ENCODE results near the gene APP.
"Not testable (repeated sequence)": the region's sequence is repeated elsewhere in the genome, so short reads cannot be mapped to it uniquely, and the experiment has no call there.

APP gene

DNA sequence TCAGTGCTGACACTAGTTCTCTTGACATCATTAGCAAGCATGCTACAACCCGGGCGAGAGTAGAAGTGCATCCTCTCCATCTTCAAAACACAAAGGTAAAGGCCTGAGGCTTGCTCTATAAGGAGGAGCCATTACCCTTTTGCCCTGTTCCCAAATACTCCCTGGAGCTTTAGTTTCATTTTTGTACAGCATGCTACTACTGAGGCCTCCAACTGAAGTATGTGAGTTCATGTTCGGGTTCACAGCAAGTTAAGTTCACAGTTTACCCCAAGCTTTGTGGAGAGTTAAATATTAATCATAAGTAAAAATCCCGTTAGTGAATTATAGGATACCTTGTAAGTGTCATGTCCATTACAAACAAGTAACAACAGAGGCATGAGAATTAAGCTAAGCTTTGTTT is 156.6 kb downstream of the APP start:
- DNase-seq = no peak

DNA sequence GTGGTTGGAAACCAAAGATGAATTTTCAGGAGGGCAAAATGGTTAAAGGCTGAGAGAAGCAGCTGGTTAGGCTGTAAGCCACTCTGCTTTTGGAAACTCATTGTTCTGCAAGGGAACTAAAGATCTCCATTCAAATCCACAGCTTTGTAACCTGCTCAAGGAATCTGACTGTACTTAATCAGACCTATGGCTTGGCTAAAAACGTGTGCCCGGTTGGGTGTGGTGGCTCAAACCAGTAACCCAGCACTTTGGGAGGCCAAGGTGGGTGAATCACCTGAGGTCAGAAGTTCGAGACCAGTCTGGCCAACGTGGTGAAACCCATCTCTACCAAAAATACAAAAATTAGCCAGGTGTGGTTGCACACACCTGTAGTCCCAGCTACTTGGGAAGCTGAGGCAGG is 158.1 kb downstream of the APP start:
- not testable (repeated sequence) for DNase-seq

DNA sequence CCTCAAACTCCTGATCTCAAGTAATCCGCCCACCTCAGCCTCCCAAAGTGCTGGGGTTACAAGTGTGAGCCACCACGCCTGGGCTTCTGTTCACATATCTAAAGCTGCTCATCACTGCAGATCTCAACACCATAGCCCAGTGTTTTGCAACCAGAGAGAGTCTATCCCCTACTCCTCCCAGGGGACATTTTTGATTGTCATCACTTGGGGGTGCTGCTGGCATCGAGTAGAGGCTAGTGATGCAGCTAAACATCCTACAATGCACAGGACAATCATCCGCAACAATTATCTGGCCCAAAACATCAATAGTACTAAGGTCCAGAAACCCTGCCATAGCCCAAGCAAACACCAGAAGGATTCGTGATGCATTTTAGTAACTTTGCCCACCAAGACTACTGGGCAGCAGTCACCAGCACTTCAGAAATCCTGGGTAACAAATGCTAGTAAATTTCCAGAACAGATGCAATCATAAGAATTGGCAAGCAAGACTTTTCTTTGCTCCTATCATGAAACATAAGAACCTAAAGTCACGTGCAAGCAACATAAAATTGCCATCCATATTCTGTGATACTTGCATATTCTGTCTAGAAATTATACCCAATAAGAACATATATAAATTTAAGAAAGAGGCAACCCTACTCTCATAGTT is 159.2 kb downstream of the APP start:
- no peak for DNase-seq

DNA sequence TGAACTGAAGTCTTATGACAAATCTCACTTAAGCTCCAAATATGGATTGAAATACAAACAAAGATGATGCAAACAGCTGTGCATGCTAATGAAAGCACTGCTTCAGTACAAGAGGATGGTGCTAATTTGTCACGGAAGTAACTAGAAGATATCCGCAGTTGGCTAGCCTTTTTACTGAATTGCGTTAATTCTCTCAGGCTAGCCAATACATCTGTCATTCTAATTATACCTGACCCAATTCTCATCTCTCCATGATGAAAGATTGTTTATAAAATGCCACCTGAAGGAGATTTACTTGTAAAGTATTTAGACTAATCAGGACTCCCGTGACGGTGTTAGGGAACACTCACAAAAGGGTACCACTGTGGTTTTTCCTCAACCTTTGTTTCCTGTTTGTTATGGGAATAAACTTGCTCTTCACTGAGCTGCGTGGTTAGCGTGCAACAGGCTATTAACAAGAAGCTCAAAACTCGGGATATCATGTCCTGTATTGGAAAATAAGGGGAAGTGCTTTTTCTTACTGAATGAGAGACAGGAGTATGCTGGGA is 162.5 kb downstream of the APP start:
- DNase-seq = no peak

DNA sequence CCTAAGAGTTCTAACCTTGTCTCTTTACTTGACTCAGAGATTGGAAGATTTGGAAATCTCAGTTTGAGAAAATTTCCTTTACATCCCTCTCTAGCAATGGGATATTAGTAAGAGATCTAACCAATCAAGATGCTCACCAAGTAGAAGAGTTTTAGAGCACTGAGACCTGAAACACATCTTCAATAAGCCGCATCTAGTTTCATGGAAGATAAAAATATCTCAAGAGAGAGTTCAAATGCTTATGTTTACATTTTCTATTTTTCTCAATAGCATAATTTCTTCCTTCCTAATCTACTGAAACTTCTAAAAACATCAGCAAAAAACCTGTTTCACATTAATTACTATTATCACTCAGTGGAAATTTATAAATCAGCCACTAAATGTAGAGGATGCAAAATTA is 165.1 kb downstream of the APP start:
- DNase-seq = no peak

DNA sequence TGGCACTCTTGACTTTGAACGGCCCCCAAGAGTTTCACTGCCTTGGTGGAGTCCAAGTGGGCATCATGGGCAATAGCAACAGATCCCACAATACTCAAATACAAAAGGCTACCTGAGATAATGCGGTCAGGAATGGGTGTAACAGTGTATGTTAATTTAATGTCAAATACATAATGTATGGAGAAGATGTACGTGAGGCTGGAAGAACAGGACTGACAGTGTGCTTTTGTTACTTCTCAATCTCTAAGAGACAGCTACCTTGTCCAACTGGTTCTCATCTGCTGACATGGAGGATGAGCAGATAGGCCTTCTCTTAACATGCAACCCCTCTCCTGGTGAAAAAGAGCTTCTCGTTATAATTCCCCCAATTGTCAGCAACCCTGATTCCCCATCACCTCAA is 167.2 kb downstream of the APP start:
- DNase-seq = no peak

DNA sequence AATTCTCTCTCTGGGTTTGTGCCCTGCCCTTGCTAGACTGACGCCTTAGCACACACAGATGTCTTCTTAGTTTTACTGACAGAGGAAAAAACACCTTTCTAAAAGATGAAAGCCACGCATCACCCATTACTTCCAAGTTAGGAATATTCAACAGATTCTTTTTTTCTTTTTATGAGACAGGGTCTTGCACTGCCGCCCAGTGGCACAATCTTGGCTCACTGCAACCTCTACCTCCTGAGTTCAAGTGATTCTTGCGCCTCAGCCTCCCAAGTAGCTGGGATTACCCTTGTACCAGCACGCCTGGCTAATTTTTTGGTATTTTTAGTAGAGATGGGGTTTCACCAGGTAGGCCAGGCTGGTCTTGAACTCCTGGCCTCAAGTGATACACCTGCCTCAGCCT is 169.2 kb downstream of the APP start:
- no peak for DNase-seq

DNA sequence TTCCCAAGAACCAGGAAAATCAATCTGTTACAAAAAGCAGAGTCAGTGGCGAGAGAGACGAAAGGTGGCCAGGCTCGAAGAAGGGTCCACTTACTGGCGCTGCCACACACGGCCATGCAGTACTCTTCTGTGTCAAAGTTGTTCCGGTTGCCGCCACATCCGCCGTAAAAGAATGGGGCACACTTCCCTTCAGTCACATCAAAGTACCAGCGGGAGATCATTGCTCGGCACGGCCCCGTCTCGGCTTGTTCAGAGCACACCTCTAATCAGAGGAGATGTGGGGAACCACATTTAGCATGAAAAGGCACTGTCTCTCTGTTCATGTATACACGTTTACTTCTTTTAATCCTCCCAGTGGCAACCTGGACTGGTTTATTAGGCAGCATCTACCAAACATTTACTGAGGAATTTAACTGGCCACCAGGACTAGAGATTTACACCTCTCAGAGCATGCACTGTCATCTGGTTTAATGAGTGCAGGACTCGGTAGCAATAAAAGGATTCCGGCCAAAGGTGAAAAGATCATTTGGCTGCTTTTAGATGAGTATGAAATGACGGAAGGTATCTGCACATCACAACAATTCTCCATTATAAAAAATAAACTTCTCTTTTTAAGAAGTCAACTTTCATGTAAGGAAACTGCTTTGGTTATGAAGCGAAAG is 170.5 kb downstream of the APP start:
- peak; percentile 49 for DNase-seq

DNA sequence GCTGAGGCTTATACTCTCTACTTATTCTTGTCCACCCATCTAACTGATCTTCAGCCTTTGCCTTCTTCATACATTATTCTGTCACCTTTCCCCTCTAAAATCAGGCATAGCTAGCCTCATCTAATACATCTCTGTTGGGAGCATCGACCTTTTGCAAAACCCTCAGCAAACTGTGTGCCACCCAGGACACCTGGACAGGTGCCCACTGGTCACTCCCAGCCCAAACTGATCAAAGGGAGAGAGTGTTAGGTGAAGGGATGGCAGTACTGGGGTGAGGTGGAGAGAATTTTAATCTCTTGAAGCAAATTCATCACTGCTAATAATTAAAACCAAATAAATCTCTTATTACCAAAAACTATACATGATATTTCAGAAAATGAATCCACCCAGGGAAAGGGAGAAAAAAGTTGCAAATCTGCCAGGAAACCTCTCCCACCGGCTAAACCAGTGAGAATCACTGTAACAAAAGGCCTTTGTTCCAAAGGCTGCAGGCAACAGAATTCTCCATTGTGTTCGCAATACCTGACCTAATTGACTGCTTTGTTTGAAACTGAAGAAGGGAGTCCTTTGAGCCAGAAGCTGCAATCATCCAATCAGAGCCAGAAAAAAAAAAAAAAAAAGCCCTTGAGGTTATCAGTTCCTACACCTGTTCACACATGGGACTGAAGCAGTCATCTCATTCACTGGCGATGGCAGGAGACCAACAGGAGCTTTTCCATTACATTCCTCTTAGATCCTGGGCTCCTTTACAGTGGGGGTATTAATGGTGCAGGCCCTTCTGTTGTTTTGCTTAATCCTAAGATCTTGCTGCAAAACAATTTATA is 172.6 kb downstream of the APP start:
- DNase-seq = no peak

DNA sequence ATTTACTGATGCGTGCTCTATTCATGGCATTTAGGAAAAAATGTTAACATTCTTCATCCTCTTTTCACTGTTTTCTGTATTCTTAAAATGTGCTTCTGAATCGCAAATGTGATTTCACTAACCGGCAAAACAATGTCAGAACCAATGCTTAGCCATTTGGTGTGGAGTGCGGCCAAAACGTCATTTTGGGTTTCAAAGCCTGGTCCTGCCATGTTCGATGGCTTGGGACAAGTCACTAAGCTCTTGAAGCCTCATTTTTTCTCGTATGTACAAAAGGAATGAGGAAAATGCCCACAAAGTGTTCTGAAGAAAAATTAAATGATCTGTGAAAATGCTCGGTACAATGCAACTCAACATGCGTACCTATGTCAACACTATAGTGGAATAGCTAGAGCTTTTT is 175.3 kb downstream of the APP start:
- no peak for DNase-seq

DNA sequence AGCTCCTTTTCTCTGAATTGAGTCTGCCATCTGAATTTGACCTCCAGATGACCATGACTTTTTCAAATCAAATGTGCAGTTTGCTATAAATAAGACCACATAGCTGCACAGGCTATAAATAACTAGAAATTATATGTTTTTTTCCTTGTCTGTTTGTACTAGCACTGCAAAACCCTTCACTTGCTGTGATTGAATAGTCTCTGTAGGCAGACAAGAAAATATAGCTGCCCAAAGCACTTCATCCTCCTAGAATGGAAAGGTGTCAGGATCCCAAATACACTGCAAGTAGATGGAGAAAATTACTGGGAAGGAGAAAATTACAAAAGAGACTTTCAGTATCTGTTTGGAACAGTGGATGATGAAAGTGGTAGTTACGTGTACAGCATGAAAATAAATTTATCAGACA is 175.8 kb downstream of the APP start:
- DNase-seq = no peak

DNA sequence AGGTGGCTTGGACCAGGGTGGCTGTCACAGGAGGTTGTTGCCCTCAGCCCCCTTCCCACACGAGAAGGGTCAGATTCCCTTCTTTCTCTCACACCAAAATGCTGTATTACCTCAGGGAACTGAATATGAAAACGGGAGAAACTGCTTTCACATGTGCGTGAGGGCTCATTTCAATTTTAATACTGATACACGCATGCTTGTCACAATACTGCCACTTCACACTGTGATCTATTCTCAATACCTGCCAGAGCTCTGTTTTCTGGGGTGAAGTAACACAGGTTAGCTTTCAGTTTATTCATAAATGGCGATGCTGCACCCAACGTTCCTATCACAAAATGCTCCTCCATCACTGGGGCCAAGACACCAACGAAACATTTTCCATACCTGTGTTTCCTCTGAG is 181.8 kb downstream of the APP start:
- no peak for DNase-seq

DNA sequence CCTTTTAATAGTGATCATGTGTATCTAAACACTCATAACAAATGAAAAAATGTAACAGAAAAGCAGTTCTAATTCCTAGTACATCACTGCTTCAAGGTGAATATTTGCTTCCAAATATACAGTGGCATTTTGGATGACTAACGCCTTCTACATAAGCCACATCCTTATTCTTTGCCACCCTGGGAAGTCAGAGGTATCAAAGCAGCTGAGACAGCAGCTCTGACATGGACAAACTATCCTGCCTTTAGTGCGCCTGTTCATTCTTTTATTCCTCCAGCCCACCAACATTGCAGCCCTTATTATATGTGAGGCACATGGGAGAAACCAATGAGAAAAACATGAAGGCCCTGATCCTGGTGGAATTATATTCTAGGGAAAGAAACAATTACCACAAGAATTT is 183.0 kb downstream of the APP start:
- DNase-seq = no peak

DNA sequence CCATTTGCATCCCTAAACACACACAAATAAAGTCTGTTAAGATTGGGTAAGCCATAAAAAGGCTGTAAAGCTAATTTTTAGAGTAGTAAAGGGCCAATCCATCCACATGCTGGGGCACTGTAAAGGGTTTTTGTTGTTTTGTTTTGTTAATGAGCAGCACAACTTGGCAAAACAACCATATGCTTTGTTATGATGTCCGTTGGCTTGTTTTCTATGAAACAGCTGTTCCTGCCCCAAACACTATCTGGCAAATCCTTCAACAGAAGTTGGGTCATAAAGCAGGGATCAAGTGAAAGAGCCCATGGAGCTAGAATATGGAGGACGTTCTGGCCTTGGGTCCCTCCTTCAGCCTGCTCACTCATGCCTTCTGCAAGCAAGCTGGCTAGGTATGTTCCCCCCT is 183.6 kb downstream of the APP start:
- DNase-seq = no peak

DNA sequence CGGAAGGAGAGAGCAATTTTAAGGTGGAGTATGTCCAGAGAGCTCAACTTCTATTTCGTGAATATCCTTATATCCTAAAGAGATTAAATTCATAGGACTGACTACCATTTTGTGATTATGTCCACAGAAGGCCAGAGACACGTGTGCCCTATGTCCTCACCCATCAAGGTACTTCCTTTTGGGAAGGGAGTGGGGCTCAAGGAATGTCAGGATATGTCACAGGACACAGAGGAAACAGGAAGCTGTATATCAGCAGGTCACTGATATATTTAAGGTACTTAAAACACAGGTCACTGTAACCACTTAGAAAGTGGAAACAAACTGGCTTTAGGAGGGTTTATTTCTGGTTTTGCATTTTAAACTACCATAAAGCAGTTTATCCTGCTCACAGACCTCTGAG is 184.6 kb downstream of the APP start:
- DNase-seq = no peak

DNA sequence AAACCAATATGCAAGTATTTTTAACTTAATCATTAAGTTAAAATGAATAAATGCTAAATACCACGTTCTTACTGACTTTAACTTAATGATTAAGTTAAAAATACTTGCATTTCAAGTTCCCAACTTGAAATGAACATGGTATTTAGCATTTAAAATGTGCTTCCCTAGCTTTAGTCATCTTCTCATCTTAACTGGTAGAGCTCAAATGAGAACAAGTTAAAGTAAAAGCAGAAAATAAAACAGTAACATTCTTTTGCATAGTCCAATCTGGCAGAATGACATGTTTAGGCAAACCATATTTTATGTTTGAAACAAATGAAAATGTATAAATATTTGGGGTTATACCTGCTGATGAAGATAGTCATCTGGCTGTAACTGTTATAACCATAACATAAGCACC is 186.0 kb downstream of the APP start:
- no peak for DNase-seq

DNA sequence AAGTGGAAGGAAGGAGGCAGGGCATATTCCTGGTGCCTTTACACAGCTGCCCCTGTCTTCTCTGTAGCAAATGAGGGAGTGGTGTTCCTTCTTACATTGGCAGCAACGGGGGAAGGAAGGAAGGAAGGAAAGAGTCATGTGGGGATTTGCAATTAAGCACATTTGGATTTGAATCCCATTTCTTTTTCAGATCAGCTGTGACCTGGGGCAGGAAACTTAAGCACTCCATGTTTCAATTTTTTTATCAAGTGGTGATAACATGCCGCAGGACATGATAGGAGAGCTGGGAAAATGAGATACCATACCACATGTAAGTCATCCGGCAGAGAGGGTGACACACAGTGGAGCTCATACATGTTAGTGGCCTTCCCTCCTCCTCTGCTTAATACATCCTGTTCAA is 186.8 kb downstream of the APP start:
- DNase-seq = no peak

DNA sequence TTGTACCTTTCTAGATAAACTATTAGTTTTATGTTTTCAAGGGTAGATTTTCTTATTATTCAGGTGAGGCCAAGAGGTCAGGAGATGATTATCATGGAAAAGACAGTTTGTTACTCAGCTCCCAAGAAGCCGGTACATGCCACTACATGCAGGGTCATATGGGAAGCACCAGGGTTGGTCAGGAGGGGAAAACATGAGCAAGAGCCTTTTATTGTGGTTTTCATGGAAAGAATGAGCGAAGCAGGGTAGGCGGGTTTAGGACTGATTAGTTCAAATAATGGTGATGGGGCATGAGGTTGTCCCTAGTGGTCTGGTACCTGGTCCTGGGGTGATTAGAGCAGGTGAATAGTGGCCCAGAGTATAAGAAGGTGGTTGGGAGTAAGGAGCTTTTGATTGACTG is 189.9 kb downstream of the APP start:
- peak; percentile 8 for DNase-seq

DNA sequence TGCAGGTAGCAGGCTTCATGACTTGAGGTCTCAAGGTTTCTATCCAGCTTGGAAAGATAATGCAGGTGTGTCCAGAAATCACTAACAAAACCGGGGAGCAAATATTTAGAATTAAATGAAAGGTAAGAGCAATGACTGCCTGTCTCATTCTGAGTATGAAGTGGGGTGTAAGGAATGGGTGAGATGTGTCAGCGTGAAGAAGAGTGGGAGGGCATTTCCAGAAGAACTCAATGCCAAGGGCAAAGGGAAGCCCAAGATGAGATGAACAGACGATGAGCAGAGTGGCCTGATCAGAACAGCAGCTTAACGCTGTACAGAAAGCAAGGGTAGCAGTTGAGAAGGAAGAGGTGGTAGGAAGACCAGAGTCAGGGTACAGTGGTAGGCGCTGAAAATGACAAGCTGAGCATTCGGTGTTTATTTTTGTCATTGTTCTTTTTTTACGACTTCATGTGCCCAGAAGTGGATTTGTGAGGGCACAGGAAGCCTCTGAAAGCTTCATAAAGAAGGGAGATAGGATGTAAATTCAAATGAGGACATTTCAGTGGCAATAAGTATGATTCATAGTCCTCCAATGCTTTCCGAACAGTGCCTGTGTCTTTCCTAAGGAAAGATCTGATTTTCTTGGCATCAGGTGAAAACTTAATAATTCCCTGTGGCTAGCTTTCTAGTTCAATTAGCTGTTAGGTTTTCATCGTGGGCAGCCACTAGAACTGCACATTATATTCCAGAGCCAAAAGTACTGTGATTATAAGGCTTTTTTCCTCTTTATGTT is 190.5 kb downstream of the APP start:
- peak; percentile 4 for DNase-seq

DNA sequence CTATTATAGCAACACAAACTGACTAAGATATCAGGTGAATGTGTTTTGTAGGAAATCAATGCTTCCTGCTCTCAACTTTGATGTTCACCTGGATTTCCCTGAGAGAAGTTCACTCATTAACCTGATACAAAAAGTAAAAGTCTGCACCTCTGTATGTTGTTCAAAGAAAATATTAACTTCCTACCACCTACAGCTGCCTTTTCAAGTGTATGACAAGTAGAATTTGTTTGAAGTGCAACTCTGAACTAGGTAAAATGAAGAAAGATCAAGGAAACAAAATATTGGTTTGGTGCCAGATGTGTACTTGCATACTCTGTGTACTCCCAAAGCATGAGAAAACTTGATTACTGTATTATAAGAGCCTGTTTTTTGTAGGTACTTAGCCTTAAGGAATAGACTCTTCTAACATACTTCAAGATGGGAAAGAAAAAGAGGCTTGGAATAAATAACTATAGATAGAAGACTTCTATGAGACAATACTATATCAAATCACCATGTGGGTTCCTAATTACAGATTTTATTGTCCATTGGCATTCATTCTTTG is 193.4 kb downstream of the APP start:
- no peak for DNase-seq

DNA sequence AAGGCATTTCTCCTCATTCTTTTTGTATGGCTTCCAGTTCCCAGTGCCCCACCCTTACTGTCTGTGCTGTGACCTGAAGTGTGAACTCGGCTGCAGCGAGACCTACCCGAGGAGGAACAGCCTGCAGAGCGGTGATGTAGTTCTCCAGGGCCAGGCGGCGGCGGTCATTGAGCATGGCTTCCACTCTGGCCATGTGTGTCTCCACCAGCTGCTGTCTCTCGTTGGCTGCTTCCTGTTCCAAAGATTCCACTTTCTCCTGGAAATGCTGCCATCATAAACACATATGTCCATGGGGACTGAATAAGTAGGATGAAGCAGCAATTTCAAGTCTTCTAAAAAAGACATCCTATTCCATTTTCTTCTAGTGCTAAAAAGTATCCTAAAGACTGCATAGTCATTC is 195.6 kb downstream of the APP start:
- DNase-seq = no peak

DNA sequence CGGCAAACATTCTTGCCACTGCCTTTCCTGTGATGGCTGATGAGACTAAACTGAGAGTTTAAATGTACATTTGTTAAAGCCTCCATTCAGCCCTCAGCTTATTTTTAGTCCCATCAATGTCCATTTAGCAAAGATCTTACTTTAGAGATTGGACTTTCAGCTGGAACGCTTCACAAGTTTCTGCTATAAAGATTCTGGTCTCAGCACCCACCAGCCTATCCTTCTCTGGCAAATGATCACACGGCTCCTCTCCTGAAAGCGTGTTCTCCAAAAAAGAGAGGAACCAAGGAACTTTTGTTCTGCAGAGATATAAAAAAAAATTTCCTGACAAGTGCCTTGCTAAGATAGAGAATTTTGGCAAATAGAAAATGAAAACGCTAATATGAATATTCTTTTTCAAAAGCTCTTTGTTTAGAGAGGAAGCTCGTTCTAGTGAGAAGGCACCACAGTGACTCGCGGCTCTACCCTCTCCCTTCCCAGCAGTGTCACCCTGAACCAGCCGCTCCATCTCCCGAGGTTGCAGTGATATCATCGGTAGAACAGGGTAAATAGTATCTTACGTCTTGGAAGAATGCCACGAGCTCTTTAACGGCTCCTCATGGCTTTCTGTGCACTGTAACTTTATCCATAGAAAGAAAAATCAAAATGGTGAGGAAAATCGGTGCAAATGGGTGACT is 200.2 kb downstream of the APP start:
- no peak for DNase-seq
